ENCODE results near the gene CALCOCO2.
"Not testable (repeated sequence)": the region's sequence is repeated elsewhere in the genome, so short reads cannot be mapped to it uniquely, and the experiment has no call there.

DNA sequence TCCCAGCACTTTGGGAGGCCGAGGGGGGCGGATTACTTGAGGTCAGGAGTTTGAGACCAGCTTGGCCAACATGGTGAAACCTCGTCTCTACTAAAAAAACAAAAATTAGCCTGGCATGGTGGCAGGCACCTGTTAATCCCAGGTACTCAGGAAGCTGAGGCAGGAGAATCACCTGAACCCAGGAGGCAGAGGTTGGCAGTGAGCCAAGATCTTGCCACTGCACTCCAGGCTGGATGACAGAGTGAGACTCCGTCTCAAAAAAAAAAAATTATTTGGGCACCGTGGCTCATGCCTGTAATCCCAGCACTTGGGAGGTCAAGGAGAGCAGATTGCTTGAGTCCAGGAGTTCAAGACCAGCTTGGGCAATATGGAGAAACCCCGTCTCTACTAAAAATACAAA, 9.9 kb upstream of the CALCOCO2 start:
- TF ChIP-seq, protein P1, sequence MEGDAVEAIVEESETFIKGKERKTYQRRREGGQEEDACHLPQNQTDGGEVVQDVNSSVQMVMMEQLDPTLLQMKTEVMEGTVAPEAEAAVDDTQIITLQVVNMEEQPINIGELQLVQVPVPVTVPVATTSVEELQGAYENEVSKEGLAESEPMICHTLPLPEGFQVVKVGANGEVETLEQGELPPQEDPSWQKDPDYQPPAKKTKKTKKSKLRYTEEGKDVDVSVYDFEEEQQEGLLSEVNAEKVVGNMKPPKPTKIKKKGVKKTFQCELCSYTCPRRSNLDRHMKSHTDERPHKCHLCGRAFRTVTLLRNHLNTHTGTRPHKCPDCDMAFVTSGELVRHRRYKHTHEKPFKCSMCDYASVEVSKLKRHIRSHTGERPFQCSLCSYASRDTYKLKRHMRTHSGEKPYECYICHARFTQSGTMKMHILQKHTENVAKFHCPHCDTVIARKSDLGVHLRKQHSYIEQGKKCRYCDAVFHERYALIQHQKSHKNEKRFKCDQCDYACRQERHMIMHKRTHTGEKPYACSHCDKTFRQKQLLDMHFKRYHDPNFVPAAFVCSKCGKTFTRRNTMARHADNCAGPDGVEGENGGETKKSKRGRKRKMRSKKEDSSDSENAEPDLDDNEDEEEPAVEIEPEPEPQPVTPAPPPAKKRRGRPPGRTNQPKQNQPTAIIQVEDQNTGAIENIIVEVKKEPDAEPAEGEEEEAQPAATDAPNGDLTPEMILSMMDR (IDR thresholded peaks at IDR 0.05), result not testable (repeated sequence)
- not testable (repeated sequence) for TF ChIP-seq POLR2A (IDR thresholded peaks at IDR 0.05)
